AG04449 (cell line): ENCODE data around the gene SPRR4.

Source experiments
- CTCF ChIA-PET: fragments of 350-600 bp; formaldehyde crosslinking; extraction: SDS; loops from one replicate; lab custom pipeline; 2021; ENCODE audit warnings: antibody characterized with exemption; lab: Yijun Ruan, JAX
- POLR2A ChIA-PET: fragments of 400-600, 350-600 bp; formaldehyde crosslinking; extraction: SDS; loops from one replicate; lab custom pipeline; 2020; ENCODE audit warnings: antibody characterized with exemption, inconsistent platforms; lab: Yijun Ruan, JAX
- DNase-seq: peaks from one replicate; pipeline ENCODE4 v3.0.0-alpha.2; 2010; ENCODE audit warnings: low read depth, low spot score
- H3K4me3 ChIP-seq: 2 replicates; pipeline ENCODE4 v1.5.1; 2011; ENCODE audit warnings: low read depth, mild to moderate bottlenecking, control low read depth, low read length
- CTCF ChIP-seq: IDR thresholded peaks from one replicate; pipeline ENCODE4 v1.5.1; 2011; ENCODE audit warnings: mild to moderate bottlenecking, moderate library complexity, low read length, control low read depth, inconsistent platforms; ENCODE audit not compliant: insufficient read depth; ENCODE audit errors: missing control alignments

SPRR4 gene

GRCh38 chr1:152982076-152982475, 11.6 kb downstream of the SPRR4 start:
- no peak overlapping the region for H3K4me3 ChIP-seq
- POLR2A ChIA-PET = no interaction called here
- CTCF ChIA-PET = no interaction called here
- DNase-seq = no peak
- TF ChIP-seq CTCF = no peak

GRCh38 chr1:152983234-152983633, 12.8 kb downstream of the SPRR4 start:
- TF ChIP-seq CTCF = no peak
- DNase-seq = no peak
- ChIA-PET POLR2A (no interaction called here), CTCF (no interaction called here)
- no peak overlapping the region for H3K4me3 ChIP-seq

GRCh38 chr1:152983743-152984142, 13.3 kb downstream of the SPRR4 start, which contains the start of gene SPRR1A:
TSS of gene SPRR1A (plus strand) at chr1:152984081. CDS start at chr1:152985231, 1,150 bp downstream.
- H3K4me3 ChIP-seq = no peak within 1 kb of the TSS
- ChIA-PET POLR2A (no interaction called here), CTCF (no interaction called here)
- no peak for DNase-seq
- TF ChIP-seq CTCF = no peak

- TF ChIP-seq CTCF = no peak
- CTCF ChIA-PET = no interaction called here
- H3K4me3 ChIP-seq = no peak overlapping the region
- POLR2A ChIA-PET = no interaction called here
- no peak for DNase-seq
Measured at GRCh38 chr1:152986578-152986977, 16.1 kb downstream of the SPRR4 start.

- H3K4me3 ChIP-seq = no peak overlapping the region
- no peak for TF ChIP-seq CTCF
- no peak for DNase-seq
- POLR2A ChIA-PET = no interaction called here
- CTCF ChIA-PET = no interaction called here
Measured at GRCh38 chr1:152993186-152993585, 22.7 kb downstream of the SPRR4 start.

GRCh38 chr1:152995842-152996241, 25.4 kb downstream of the SPRR4 start:
- no peak for TF ChIP-seq CTCF
- ChIA-PET POLR2A (no interaction called here), CTCF (no interaction called here)
- H3K4me3 ChIP-seq = no peak overlapping the region
- no peak for DNase-seq
